ENCODE measurements around the gene DUS1L.

- no peak for TF ChIP-seq EZH2 (IDR thresholded peaks at IDR 0.05; ENCODE audit: borderline replicate concordance, low read depth, low read length, severe bottlenecking)
- TF ChIP-seq, protein P1, sequence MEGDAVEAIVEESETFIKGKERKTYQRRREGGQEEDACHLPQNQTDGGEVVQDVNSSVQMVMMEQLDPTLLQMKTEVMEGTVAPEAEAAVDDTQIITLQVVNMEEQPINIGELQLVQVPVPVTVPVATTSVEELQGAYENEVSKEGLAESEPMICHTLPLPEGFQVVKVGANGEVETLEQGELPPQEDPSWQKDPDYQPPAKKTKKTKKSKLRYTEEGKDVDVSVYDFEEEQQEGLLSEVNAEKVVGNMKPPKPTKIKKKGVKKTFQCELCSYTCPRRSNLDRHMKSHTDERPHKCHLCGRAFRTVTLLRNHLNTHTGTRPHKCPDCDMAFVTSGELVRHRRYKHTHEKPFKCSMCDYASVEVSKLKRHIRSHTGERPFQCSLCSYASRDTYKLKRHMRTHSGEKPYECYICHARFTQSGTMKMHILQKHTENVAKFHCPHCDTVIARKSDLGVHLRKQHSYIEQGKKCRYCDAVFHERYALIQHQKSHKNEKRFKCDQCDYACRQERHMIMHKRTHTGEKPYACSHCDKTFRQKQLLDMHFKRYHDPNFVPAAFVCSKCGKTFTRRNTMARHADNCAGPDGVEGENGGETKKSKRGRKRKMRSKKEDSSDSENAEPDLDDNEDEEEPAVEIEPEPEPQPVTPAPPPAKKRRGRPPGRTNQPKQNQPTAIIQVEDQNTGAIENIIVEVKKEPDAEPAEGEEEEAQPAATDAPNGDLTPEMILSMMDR (IDR thresholded peaks at IDR 0.05; ENCODE audit: borderline replicate concordance, extremely low read depth, low read length, poor library complexity, severe bottlenecking): no peak
Measured at GRCh38 chr17:82058855-82059249, 6.8 kb downstream of the DUS1L start.

All from DND-41 (cell line).